ENCODE measurements around the gene ADIPOR2.

DNA sequence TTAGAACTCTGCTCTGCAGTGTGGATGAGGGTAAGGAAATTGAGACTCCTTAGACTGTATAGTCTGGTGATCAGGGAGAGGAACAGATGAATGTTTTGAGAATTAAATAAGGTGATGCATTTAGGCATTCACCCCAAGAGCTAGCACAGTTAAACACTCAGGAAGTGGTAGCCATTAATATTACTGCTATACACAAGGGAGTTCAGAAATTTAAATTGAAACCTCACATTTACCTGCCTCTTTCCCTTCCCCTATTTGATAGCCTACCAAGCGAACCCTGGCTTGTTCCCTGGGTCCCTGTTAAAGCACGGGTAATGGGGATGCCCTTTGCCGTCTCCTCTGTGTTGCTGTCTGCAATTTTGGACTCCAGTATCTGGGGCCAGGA is 43.6 kb upstream of the ADIPOR2 start:
- no peak for TF ChIP-seq EP300 (IDR thresholded peaks at IDR 0.05; ENCODE audit: borderline replicate concordance in 1 of 2, control insufficient read depth in 1 of 2, low read depth in 2 of 2, low read length in 2 of 2)
- TF ChIP-seq HCFC1 (IDR thresholded peaks at IDR 0.05; ENCODE audit: low read length) = no peak
- TF ChIP-seq ZNF207 (IDR thresholded peaks at IDR 0.05; ENCODE audit: borderline replicate concordance) = no peak
- TF ChIP-seq SP1 (IDR thresholded peaks at IDR 0.05; ENCODE audit: low read depth, low read length) = no peak
- TF ChIP-seq SREBF2 (IDR thresholded peaks at IDR 0.05; ENCODE audit: low read length) = no peak
- TF ChIP-seq EZH2 (IDR thresholded peaks at IDR 0.05; ENCODE audit: borderline replicate concordance, control insufficient read depth, low read depth, low read length) = no peak

Data from GM12878 (cell line).